DOHH2 (cell line): ENCODE measurements around the gene DLGAP1.

Experiments used
- H3F3A ChIP-seq: fragments of 200-600 bp; sonication (generic), shearing (Covaris generic); 2 replicates; pipeline ENCODE4 v1.6.0; 2016; ENCODE audit warnings: antibody characterized with exemption, mild to moderate bottlenecking; ENCODE audit not compliant: control insufficient read depth, insufficient read depth
- H3K27ac ChIP-seq: fragments of 200-600 bp; sonication (generic); 2 replicates; pipeline ENCODE4 v1.5.1; 2014; ENCODE audit warnings: low read depth, mild to moderate bottlenecking, low read length, moderate library complexity
- H3K27me3 ChIP-seq: fragments of 200-600 bp; sonication (generic); 2 replicates; pipeline ENCODE4 v1.6.1; 2014; ENCODE audit warnings: mild to moderate bottlenecking, low read length, mixed read lengths; ENCODE audit not compliant: control insufficient read depth
- H3K36me3 ChIP-seq: fragments of 200-600 bp; sonication (generic); 2 replicates; pipeline ENCODE4 v1.6.1; 2014; ENCODE audit warnings: mild to moderate bottlenecking, low read length, moderate library complexity, mixed read lengths; ENCODE audit not compliant: control insufficient read depth
- H3K4me1 ChIP-seq: fragments of 200-600 bp; sonication (generic); 2 replicates; pipeline ENCODE4 v1.6.1; 2014; ENCODE audit warnings: mild to moderate bottlenecking, low read length, mixed read lengths; ENCODE audit not compliant: control insufficient read depth
- H3K4me2 ChIP-seq: fragments of 200-600 bp; sonication (generic); 2 replicates; pipeline ENCODE4 v1.6.0; 2014; ENCODE audit warnings: mild to moderate bottlenecking, low read length, moderate library complexity
- H3K4me3 ChIP-seq: fragments of 200-600 bp; sonication (generic); 2 replicates; pipeline ENCODE4 v1.5.1; 2014; ENCODE audit warnings: mild to moderate bottlenecking, low read length, mixed read lengths
- H3K79me2 ChIP-seq: fragments of 200-600 bp; sonication (generic); 2 replicates; pipeline ENCODE4 v1.6.1; 2014; ENCODE audit warnings: mild to moderate bottlenecking, low read length, mixed read lengths; ENCODE audit not compliant: control insufficient read depth
- H3K9me2 ChIP-seq: fragments of 200-600 bp; sonication (generic); replicated peaks from 2 replicates; pipeline ENCODE4 v1.6.1; 2014; ENCODE audit warnings: mild to moderate bottlenecking, low read length, mixed read lengths; ENCODE audit not compliant: control insufficient read depth
- H3K9me3 ChIP-seq: fragments of 200-600 bp; sonication (generic); 2 replicates; pipeline ENCODE4 v1.6.1; 2014; ENCODE audit warnings: antibody characterized with exemption, low read length, mixed read lengths; ENCODE audit not compliant: control insufficient read depth, insufficient read depth
- H4K20me1 ChIP-seq: fragments of 200-600 bp; sonication (generic); 2 replicates; pipeline ENCODE4 v1.6.0; 2014; ENCODE audit warnings: low read depth, mild to moderate bottlenecking, antibody characterized with exemption, low read length, moderate library complexity; ENCODE audit not compliant: control insufficient read depth, insufficient read depth
- CTCF ChIP-seq: fragments of 200-600 bp; sonication (generic); IDR thresholded peaks from one replicate; pipeline ENCODE4 v1.5.1; 2014; ENCODE audit warnings: antibody characterized with exemption, mild to moderate bottlenecking, low read depth, low read length; ENCODE audit not compliant: poor library complexity, severe bottlenecking
- EZH2phosphoT487 ChIP-seq: fragments of 200-600 bp; sonication (generic); IDR thresholded peaks from 2 replicates; pipeline ENCODE4 v1.6.1; 2017; ENCODE audit warnings: borderline replicate concordance, mild to moderate bottlenecking, antibody characterized with exemption, low read length, moderate library complexity, mixed read lengths

The DLGAP1 gene

DNA sequence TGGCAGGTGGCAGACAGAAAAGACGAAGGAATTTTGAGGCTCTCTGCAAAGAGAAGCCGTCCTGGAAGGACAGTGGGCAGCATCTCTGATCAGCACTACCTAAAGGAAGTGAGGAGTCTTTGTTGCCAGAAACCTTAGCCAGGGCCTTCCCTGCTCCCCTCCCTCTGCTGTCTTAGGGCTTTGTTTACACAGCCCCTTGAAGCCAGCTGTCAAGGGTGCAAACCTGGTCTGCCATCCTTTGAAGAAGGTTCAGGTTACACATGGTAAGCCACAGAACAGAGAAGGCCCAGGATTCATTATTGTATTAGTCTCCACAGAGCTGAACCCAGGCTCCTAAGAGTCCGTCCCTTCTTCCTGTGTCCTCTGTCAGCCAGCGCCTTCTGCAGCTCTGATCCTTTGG is 648.5 kb downstream of the DLGAP1 start:
- Histone ChIP-seq H3K4me3 (no peak overlapping the region), H3K27me3 (no peaks in the 10 kb centered on the region), H3K79me2 (no peaks in the 10 kb centered on the region), H3K4me2 (no peak overlapping the region), H3K36me3 (no peaks in the 10 kb centered on the region), H3K9me2 (no peaks in the 10 kb centered on the region), H3K9me3 (no peaks in the 10 kb centered on the region), H3F3A (no peaks in the 10 kb centered on the region), H3K4me1 (no peaks in the 10 kb centered on the region), H3K27ac (no peak overlapping the region), H4K20me1 (no peaks in the 10 kb centered on the region)
- TF ChIP-seq CTCF (no peak), EZH2phosphoT487 (no peak)

- Histone ChIP-seq H3K27me3 (no peaks in the 10 kb centered on the region), H4K20me1 (no peaks in the 10 kb centered on the region), H3K27ac (no peak overlapping the region), H3K4me2 (no peak overlapping the region), H3K4me3 (no peak overlapping the region), H3F3A (no peaks in the 10 kb centered on the region), H3K79me2 (no peaks in the 10 kb centered on the region), H3K36me3 (no peaks in the 10 kb centered on the region), H3K9me3 (no peaks in the 10 kb centered on the region), H3K4me1 (no peaks in the 10 kb centered on the region), H3K9me2 (no peaks in the 10 kb centered on the region)
- TF ChIP-seq EZH2phosphoT487 (no peak), CTCF (no peak)
These were observed 650.8 kb downstream of the DLGAP1 start for GRCh38 chr18:3804336-3804735.

DNA sequence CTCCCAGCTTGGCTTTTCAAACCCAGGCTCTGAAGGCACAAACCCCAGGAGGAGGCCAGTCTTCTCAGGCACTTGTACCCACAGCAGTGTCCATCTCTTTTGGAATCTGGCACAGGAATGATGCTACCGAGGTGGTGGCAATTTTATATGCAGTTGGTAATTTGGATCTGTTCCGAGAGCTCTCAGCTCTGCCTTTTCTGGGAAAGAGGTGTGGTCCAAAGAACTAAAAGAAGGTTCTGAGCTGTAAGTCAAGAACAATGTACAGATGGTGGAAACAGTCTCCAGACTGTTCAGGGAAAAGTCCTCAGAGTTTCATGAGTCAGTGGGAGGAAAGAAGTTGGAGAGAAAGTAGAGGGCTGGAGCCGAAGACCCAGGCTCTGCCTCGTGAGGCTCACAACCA is 651.8 kb downstream of the DLGAP1 start:
- Histone ChIP-seq H3K9me2 (no peaks in the 10 kb centered on the region), H3K36me3 (no peaks in the 10 kb centered on the region), H4K20me1 (no peaks in the 10 kb centered on the region), H3K27ac (no peak overlapping the region), H3F3A (no peaks in the 10 kb centered on the region), H3K4me1 (no peaks in the 10 kb centered on the region), H3K27me3 (no peaks in the 10 kb centered on the region), H3K4me2 (no peak overlapping the region), H3K79me2 (no peaks in the 10 kb centered on the region), H3K4me3 (no peak overlapping the region), H3K9me3 (no peaks in the 10 kb centered on the region)
- no peak for TF ChIP-seq CTCF

DNA sequence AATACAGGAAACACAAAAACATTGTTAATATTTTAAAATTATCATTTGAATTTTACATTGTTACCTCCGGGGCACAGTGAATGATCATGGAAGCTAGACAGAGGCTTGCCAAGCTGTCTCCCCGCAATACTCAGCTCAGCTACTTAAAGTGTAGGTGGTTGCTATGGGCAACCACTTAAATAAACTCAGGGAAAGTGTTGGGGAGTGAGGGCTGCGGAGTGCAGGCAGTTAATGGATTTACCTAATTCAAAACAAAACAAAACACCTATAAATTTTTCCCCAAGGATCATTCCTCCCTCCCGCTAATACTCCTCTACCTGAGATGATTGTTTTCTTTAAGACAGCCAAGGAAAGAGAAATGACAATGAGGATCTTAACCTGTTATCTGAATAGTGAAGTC is 655.6 kb downstream of the DLGAP1 start:
- H3K36me3 ChIP-seq, result no peaks in the 10 kb centered on the region
- H3K4me2 ChIP-seq, result no peak overlapping the region
- H3K79me2 ChIP-seq, result no peaks in the 10 kb centered on the region
- H3F3A ChIP-seq, result no peaks in the 10 kb centered on the region
- H3K9me2 ChIP-seq, result no peaks in the 10 kb centered on the region
- no peak overlapping the region for H3K4me3 ChIP-seq
- H4K20me1 ChIP-seq, result no peaks in the 10 kb centered on the region
- no peaks in the 10 kb centered on the region for H3K9me3 ChIP-seq
- no peaks in the 10 kb centered on the region for H3K4me1 ChIP-seq
- H3K27me3 ChIP-seq, result no peaks in the 10 kb centered on the region
- TF ChIP-seq CTCF (no peak), EZH2phosphoT487 (no peak)
- no peak overlapping the region for H3K27ac ChIP-seq
